Smooth muscle cell (in vitro differentiated cells): ENCODE data around the gene OR10H5. TPM values are rescaled to one million over a fixed set of nuclear protein-coding genes. Genes with fewer than 3 reads are reported as not detected.
"Not testable (repeated sequence)": the region's sequence is repeated elsewhere in the genome, so short reads cannot be mapped to it uniquely, and the experiment has no call there.

Experiments
- DNase-seq: peaks from one replicate; lab custom pipeline; 2025; ENCODE audit not compliant: unreplicated experiment; lab: John Stamatoyannopoulos, UW
- H2AFZ ChIP-seq: fragments of 200-600 bp; sonication (generic); 2 replicates; pipeline ENCODE4 v1.6.0; 2016; ENCODE audit warnings: antibody characterized with exemption, low read depth, mild to moderate bottlenecking
- H3F3A ChIP-seq: fragments of 200-600 bp; sonication (generic); 2 replicates; pipeline ENCODE4 v1.6.0; 2017; ENCODE audit warnings: antibody characterized with exemption, low read depth
- H3K27ac ChIP-seq: fragments of 200-600 bp; sonication (generic); 2 replicates; pipeline ENCODE4 v1.5.1; 2016; ENCODE audit warnings: low read depth, mild to moderate bottlenecking
- H3K27me3 ChIP-seq: fragments of 200-600 bp; sonication (generic); 2 replicates; pipeline ENCODE4 v1.6.1; 2016; ENCODE audit warnings: low read depth, mild to moderate bottlenecking
- H3K36me3 ChIP-seq: fragments of 200-600 bp; sonication (generic); 2 replicates; pipeline ENCODE4 v1.5.1; 2016; ENCODE audit warnings: low read depth
- H3K4me1 ChIP-seq: fragments of 200-600 bp; sonication (generic); 2 replicates; pipeline ENCODE4 v1.5.1; 2016; ENCODE audit warnings: low read depth
- H3K4me2 ChIP-seq: fragments of 200-600 bp; sonication (generic); 2 replicates; pipeline ENCODE4 v1.6.0; 2016; ENCODE audit warnings: mild to moderate bottlenecking
- H3K4me3 ChIP-seq: fragments of 200-600 bp; sonication (generic); 2 replicates; pipeline ENCODE4 v1.5.1; 2016; ENCODE audit warnings: mild to moderate bottlenecking
- H3K79me2 ChIP-seq: fragments of 200-600 bp; sonication (generic); 2 replicates; pipeline ENCODE4 v1.6.0; 2016; ENCODE audit warnings: low read depth, mild to moderate bottlenecking
- H3K9ac ChIP-seq: fragments of 200-600 bp; sonication (generic); 2 replicates; pipeline ENCODE4 v1.6.0; 2016; ENCODE audit warnings: low read depth
- H3K9me3 ChIP-seq: fragments of 200-600 bp; sonication (generic); replicated peaks from 2 replicates; pipeline ENCODE4 v1.5.1; 2016; ENCODE audit warnings: low read depth
- H4K20me1 ChIP-seq: fragments of 200-600 bp; sonication (generic); 2 replicates; pipeline ENCODE4 v1.6.0; 2016; ENCODE audit warnings: low read depth
- WGBS: methylation state at CpG from one replicate; pipeline ENCODE4 v1.1.7; 2016; ENCODE audit warnings: low lambda C conversion rate; 5-methylcytosine and 5-hydroxymethylcytosine counted together
- polyA plus RNA-seq: library from polyadenylated mRNA; unstranded; fragments of >200 nt; fragmentation: Nextera tagmentation; extraction: Ambion mirVana; gene quantifications from 2 replicates; pipeline ENCODE4 v1.2.1, GENCODE V29; 2016
- total RNA-seq: library from RNA; depleted of rRNA; stranded (reverse); fragments of >200 nt; gene quantifications from 2 replicates; pipeline ENCODE4 v1.2.3, GENCODE V29; 2014
- TF ChIP-seq, protein P1 (sequence below): fragments of 200-600 bp; sonication (generic); IDR thresholded peaks from 2 replicates; pipeline ENCODE4 v1.5.1; 2017; ENCODE audit warnings: borderline replicate concordance, mild to moderate bottlenecking, antibody characterized with exemption; ENCODE audit not compliant: insufficient read depth, poor library complexity, severe bottlenecking

The OR10H5 gene
- total and polyA plus RNA-seq, 2 experiments from 2014 or later = not detected

DNA sequence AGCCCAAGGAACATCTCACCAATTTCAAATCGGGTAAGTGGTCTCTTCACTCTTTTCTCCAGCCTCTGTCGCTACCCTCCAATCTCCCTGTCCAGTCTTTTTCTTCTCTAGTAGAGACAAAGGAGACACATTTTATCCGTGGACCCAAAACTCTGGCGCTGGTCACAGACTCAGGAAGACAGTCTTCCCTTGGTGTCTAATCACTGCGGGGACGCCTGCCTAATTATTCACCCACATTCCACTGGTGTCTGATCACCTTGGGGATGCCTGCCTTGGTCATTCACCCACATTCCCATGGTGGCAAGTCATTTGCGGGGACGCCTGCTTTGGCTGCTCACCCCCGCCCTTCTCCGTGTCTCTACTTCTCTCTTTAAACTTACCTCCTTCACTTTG is 41.8 kb downstream of the OR10H5 start:
- Histone ChIP-seq H3K9ac (no peak overlapping the region), H4K20me1 (no peaks in the 10 kb centered on the region), H2AFZ (no peak overlapping the region), H3K36me3 (no peaks in the 10 kb centered on the region), H3F3A (no peaks in the 10 kb centered on the region), H3K4me3 (no peak overlapping the region), H3K27me3 (no peaks in the 10 kb centered on the region), H3K9me3 (no peaks in the 10 kb centered on the region), H3K4me2 (no peak overlapping the region), H3K27ac (no peak overlapping the region), H3K4me1 (no peaks in the 10 kb centered on the region), H3K79me2 (no peaks in the 10 kb centered on the region)
- WGBS = 79% methylated on average over 10 of the region's 10 CpGs
- TF ChIP-seq, protein P1, sequence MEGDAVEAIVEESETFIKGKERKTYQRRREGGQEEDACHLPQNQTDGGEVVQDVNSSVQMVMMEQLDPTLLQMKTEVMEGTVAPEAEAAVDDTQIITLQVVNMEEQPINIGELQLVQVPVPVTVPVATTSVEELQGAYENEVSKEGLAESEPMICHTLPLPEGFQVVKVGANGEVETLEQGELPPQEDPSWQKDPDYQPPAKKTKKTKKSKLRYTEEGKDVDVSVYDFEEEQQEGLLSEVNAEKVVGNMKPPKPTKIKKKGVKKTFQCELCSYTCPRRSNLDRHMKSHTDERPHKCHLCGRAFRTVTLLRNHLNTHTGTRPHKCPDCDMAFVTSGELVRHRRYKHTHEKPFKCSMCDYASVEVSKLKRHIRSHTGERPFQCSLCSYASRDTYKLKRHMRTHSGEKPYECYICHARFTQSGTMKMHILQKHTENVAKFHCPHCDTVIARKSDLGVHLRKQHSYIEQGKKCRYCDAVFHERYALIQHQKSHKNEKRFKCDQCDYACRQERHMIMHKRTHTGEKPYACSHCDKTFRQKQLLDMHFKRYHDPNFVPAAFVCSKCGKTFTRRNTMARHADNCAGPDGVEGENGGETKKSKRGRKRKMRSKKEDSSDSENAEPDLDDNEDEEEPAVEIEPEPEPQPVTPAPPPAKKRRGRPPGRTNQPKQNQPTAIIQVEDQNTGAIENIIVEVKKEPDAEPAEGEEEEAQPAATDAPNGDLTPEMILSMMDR = no peak
- no peak for DNase-seq

DNA sequence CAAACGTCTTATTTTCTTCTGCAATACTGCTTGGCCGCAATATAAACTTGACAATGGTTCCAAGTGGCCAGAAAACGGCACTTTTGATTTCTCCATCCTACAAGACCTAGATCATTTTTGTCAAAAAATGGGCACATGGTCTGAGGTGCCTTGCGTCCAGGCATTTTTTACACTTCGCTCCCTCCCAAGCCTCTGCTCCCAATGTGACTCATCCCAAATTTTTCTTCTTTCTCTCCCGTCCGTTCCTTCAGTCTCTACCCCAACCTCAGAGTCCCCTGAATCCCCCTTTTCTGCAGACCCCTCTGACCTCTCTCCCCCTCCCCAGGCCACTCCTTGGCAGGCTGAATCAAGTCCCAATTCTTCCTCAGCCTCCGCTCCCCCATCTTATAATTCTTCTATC is 42.3 kb downstream of the OR10H5 start:
- no peaks in the 10 kb centered on the region for H3F3A ChIP-seq
- TF ChIP-seq, protein P1 = no peak
- no peak overlapping the region for H3K27ac ChIP-seq
- H3K9me3 ChIP-seq = no peaks in the 10 kb centered on the region
- WGBS = 83% methylated on average over 8 of the region's 8 CpGs
- no peak for DNase-seq
- H3K4me1 ChIP-seq = no peaks in the 10 kb centered on the region
- H4K20me1 ChIP-seq = no peaks in the 10 kb centered on the region
- H3K4me3 ChIP-seq = no peak overlapping the region
- H2AFZ ChIP-seq = no peak overlapping the region
- H3K27me3 ChIP-seq = no peaks in the 10 kb centered on the region
- H3K79me2 ChIP-seq = no peaks in the 10 kb centered on the region
- H3K4me2 ChIP-seq = no peak overlapping the region
- no peaks in the 10 kb centered on the region for H3K36me3 ChIP-seq
- no peak overlapping the region for H3K9ac ChIP-seq

DNA sequence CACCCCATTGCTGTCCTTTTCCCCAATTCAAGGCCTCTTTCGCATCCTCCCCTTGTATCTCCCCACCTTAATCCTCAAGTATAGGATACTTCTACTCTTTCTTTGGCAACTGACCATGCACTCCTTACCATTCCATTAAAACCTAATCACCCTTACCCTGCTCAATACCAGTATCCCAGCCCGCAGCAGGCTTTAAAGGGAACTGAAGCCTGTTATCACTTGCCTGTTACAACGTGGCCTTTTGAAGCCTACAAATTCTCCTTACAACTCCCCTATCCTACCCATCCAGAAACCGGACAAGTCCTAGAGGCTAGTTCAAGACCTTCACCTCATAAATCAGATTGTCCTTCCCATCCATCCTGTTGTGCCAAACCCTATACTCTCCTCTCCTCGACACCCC is 44.2 kb downstream of the OR10H5 start:
- Histone ChIP-seq H2AFZ (no peak overlapping the region), H3K4me2 (no peak overlapping the region), H3K36me3 (no peaks in the 10 kb centered on the region), H3F3A (no peaks in the 10 kb centered on the region), H3K4me3 (no peak overlapping the region), H3K9ac (no peak overlapping the region), H3K4me1 (no peaks in the 10 kb centered on the region), H4K20me1 (no peaks in the 10 kb centered on the region), H3K27me3 (no peaks in the 10 kb centered on the region), H3K27ac (no peak overlapping the region), H3K9me3 (no peaks in the 10 kb centered on the region), H3K79me2 (no peaks in the 10 kb centered on the region)
- TF ChIP-seq, protein P1 = no peak
- DNase-seq = no peak
- WGBS = 75% methylated on average over 5 of the region's 5 CpGs

DNA sequence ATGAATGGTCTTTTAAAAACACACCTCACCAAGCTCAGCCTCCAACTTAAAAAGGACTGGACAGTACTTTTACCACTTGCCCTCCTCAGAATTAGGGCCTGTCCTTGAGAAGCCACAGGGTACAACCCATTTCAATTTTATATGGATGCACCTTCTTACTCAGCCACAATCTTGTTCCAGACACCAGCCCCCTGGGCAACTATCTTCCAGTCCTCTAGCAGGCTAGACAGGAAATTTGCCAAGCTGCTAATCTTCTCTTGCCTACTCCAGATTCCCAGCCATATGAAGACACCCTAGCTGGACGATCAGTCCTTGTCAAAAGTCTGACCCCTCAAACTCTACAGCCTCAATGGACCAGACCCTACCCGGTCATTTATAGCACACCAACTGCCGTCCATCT is 46.8 kb downstream of the OR10H5 start:
- H3F3A ChIP-seq, DNase-seq, H3K9me3 ChIP-seq, H3K27me3 ChIP-seq, H3K36me3 ChIP-seq, H2AFZ ChIP-seq, H3K4me1 ChIP-seq, H4K20me1 ChIP-seq, H3K79me2 ChIP-seq, H3K27ac ChIP-seq, H3K9ac ChIP-seq, H3K4me3 ChIP-seq, H3K4me2 ChIP-seq: not testable (repeated sequence)
- WGBS = 76% methylated on average over 3 of the region's 3 CpGs

DNA sequence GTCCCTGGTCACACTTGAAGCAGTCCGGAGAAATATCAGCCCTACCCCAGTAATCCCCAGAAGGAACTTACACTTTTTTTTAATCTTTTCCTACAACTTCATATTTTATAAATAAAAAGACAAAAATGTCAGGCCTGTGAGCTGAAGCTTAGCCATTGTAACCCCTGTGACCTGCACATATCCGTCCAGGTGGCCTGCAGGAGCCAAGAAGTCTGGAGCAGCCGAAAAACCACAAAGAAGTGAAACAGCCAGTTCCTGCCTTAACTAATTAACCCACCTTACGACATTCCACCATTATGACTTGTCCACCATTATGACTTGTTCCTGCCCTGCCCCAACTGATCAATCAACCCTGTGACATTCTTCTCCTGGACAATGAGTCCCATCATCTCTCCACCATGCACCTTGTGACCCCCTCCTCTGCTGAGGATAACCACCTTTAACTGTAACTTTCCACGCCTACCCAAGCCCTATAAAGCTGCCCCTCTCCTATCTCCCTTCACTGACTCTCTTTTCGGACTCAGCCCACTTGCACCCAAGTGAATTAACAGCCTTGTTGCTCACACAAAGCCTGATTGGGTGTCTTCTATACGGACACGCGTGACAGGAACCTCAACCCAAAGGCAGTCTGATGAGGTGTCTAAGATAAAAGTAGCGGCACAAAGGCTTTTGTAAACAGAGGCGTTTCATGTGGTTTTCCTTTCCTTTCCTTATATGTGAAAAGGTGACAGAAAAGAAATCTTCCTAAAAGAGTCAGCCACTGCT is 48.3 kb downstream of the OR10H5 start:
- H3F3A ChIP-seq, H4K20me1 ChIP-seq, H3K9ac ChIP-seq, H2AFZ ChIP-seq, H3K79me2 ChIP-seq, H3K4me1 ChIP-seq, H3K4me2 ChIP-seq, H3K27me3 ChIP-seq, H3K36me3 ChIP-seq, H3K9me3 ChIP-seq, H3K4me3 ChIP-seq, DNase-seq, H3K27ac ChIP-seq: not testable (repeated sequence)
- WGBS = 81% methylated on average over 11 of the region's 11 CpGs
